NT2/D1 (cell line): ENCODE data around the gene KLHL15.
"Not testable (repeated sequence)": the region's sequence is repeated elsewhere in the genome, so short reads cannot be mapped to it uniquely, and the experiment has no call there.

Experiments
- DNase-seq: peaks from one replicate; pipeline ENCODE4 v3.0.0-alpha.2; 2011; ENCODE audit warnings: low read depth, low spot score
- H3K27me3 ChIP-seq: 2 replicates; pipeline ENCODE4 v1.6.0; 2011; ENCODE audit warnings: mild to moderate bottlenecking; ENCODE audit not compliant: insufficient read length, insufficient read depth
- H3K36me3 ChIP-seq: 2 replicates; pipeline ENCODE4 v1.6.1; 2011; ENCODE audit warnings: mild to moderate bottlenecking, low read length, mixed read lengths; ENCODE audit not compliant: insufficient read depth, insufficient read length
- H3K4me1 ChIP-seq: 2 replicates; pipeline ENCODE4 v1.5.1; 2011; ENCODE audit not compliant: insufficient read depth, insufficient read length
- H3K4me3 ChIP-seq: 2 replicates; pipeline ENCODE4 v1.5.1; 2011; ENCODE audit warnings: low read depth; ENCODE audit not compliant: insufficient read length
- H3K9ac ChIP-seq: 2 replicates; pipeline ENCODE4 v1.6.0; 2011; ENCODE audit warnings: low read depth; ENCODE audit not compliant: insufficient read length
- H3K9me3 ChIP-seq: 2 replicates; pipeline ENCODE4 v1.5.1; 2011; ENCODE audit warnings: mild to moderate bottlenecking, low read length; ENCODE audit not compliant: insufficient read depth
- SUZ12 ChIP-seq: IDR thresholded peaks from 2 replicates; pipeline ENCODE4 v1.6.1; 2011; ENCODE audit not compliant: insufficient read length, insufficient read depth; ENCODE audit errors: extremely low read depth
- YY1 ChIP-seq: IDR thresholded peaks from 2 replicates; pipeline ENCODE4 v1.6.1; 2011; ENCODE audit not compliant: insufficient read length, insufficient read depth
- ZNF274 ChIP-seq: IDR thresholded peaks from 2 replicates; pipeline ENCODE4 v1.6.1; 2011; ENCODE audit warnings: mild to moderate bottlenecking, low read depth, low read length

The KLHL15 gene

DNA sequence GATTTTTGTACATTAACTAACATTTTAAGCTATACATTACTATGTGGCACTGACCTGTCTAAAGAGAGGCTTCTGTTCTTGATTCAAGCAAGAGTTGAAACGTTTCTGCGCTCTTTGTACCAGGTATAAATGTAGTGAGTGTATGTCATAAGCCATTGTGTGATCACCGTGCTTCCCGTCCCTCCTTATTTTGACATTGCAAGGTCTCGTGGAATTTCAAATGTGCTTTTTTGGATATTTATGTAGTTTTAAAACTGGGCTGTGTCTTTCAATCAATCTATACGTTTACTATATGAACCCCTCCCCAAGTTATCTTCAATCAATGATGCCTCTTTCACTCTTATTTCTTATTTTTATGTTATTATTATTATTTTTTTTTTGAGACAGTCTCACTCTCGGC, at the start of gene KLHL15:
KLHL15 (minus strand) TSS at position 101 of the 400 bp plus-strand sequence. CDS start 20,493 bp downstream, outside the sequence.
- Histone ChIP-seq H3K9ac (peak within 1 kb of the TSS; percentile 90), H3K36me3 (peaks cover 6% of the 10 kb centered on the region), H3K4me3 (peak within 1 kb of the TSS; percentile 74), H3K27me3 (no peaks in the 10 kb centered on the region), H3K4me1 (no peaks in the 10 kb centered on the region), H3K9me3 (no peaks in the 10 kb centered on the region)
- no peak for DNase-seq
- no peak for TF ChIP-seq ZNF274
- no peak for TF ChIP-seq YY1
- no peak for TF ChIP-seq SUZ12

DNA sequence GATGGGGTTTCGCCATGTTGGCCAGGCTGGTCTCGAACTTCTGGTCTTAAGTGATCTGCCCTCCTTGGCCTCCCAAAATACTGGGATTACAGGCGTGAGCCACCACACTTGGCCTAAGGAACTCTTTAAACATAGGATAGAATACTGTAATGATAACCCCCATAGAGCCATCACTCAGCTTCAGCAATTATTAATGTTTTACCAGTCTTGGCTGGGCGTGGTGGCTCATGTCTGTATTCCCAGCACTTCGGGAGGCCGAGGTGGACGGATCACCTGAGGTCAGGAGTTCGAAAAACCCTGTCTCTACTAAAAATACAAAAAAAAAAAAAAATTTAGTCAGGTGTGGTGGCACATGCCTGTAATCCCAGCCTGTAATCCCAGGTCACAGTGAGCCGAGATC, 42.9 kb upstream of the KLHL15 start:
- Histone ChIP-seq H3K9me3 (no peaks in the 10 kb centered on the region), H3K4me3 (no peak overlapping the region), H3K27me3 (no peaks in the 10 kb centered on the region), H3K9ac (no peak overlapping the region), H3K36me3 (peaks cover 89% of the 10 kb centered on the region), H3K4me1 (no peaks in the 10 kb centered on the region)
- no peak for DNase-seq
- TF ChIP-seq ZNF274 (no peak), SUZ12 (no peak), YY1 (no peak)

GRCh38 chrX:24063488-24063887, 36.5 kb upstream of the KLHL15 start:
- H3K4me1 ChIP-seq: no peaks in the 10 kb centered on the region
- TF ChIP-seq YY1: no peak
- no peak for TF ChIP-seq ZNF274
- no peak for TF ChIP-seq SUZ12
- H3K9ac ChIP-seq: no peak overlapping the region
- H3K9me3 ChIP-seq: no peaks in the 10 kb centered on the region
- H3K36me3 ChIP-seq: peaks cover 82% of the 10 kb centered on the region
- no peak for DNase-seq
- H3K4me3 ChIP-seq: no peak overlapping the region
- H3K27me3 ChIP-seq: no peaks in the 10 kb centered on the region

DNA sequence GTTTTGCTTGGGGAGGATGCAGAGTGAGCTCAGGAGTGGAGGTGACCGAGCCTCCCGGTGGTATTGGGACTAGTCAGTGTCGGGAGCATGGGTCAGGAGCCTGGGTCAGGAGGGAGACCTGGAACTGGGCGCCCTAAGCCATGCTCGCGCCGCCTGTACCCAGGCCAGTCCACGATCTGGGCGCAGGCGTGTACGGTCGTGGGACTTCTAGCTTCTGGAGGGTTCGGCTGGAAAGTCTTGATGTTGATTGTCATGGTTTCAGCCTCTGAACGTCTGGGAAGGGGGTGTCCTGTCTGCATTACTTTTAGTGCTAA, 28.0 kb upstream of the KLHL15 start:
- no peak for TF ChIP-seq SUZ12
- TF ChIP-seq ZNF274: no peak
- TF ChIP-seq YY1: no peak
- no peaks in the 10 kb centered on the region for H3K4me1 ChIP-seq
- no peak overlapping the region for H3K9ac ChIP-seq
- no peaks in the 10 kb centered on the region for H3K27me3 ChIP-seq
- H3K4me3 ChIP-seq: no peak overlapping the region
- H3K36me3 ChIP-seq: peaks cover 30% of the 10 kb centered on the region
- no peak for DNase-seq
- no peaks in the 10 kb centered on the region for H3K9me3 ChIP-seq

DNA sequence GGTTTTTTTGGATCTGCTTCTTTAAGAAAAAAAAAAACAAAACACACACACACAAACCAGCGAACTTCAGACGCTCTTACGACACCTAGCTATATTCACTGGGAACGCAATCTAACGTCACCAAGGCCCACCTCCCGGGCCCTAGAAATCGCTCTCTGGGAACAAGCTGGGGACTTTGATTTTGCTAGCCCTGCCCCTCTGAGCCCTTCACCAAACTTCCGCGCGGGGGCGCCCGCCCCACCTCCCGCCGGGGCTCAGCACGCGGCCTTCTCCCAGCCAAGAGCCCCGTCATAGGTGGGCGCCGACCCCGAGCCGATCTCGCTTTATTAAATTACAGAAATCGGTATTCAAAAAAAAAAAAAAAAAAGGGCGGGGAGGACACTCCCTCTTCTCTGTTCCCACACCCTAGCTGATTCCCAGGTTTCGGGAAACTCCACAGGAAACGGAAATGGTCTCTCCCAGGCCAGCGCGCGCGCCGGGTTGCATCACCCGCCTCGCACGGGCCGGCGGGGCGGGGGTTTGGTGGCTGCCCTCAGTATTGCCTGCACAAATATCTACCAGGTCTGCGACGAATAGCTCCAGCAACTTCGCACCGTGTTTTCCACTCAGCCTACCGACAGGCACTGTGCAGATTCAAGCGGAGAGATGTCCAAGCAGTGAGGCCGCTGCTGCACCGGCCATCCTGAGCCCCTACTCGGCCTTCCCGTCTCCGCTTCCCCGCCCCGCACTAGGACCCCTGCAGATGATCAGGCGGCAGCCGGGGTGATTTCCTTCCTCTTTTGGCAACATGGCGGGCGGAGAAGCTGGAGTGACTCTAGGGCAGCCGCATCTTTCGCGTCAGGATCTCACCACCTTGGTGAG, 27.4 kb upstream of the KLHL15 start, which contains the start of gene EIF2S3:
EIF2S3 (plus strand) TSS at position 775 of the 861 bp plus-strand sequence; CDS start at position 788, 13 bp downstream.
- H3K9me3 ChIP-seq: no peaks in the 10 kb centered on the region
- peak; percentile 91 for DNase-seq
- H3K27me3 ChIP-seq: no peaks in the 10 kb centered on the region
- H3K4me1 ChIP-seq: no peaks in the 10 kb centered on the region
- TF ChIP-seq ZNF274: no peak
- TF ChIP-seq SUZ12: no peak
- TF ChIP-seq YY1: peak; percentile 75
- no peak within 1 kb of the TSS for H3K9ac ChIP-seq
- peaks cover 24% of the 10 kb centered on the region for H3K36me3 ChIP-seq
- H3K4me3 ChIP-seq: no peak within 1 kb of the TSS

GRCh38 chrX:24050522-24051318, 23.7 kb upstream of the KLHL15 start:
- not testable (repeated sequence) for H3K4me3 ChIP-seq, H3K36me3 ChIP-seq, H3K9me3 ChIP-seq, DNase-seq, H3K4me1 ChIP-seq, H3K9ac ChIP-seq, H3K27me3 ChIP-seq

DNA sequence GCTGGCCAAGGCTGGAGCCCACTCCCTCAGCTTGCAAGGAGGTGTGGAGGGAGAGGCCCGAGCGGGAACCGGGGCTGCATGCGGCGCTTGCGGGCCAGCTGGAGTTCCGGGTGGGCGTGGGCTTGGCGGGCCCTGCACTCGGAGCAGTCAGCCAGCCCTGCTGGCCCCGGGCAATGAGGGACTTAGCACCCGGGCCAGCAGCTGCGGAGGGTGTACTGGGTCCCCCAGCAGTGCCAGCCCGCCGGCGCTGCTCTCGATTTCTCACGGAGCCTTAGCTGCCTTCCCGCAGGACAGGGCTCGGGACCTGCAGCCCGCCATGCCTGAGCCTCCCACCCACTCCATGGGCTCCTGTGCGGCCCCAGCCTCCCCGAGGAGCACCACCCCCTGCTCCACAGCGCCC, 22.7 kb upstream of the KLHL15 start:
- DNase-seq, H3K36me3 ChIP-seq, H3K27me3 ChIP-seq, H3K4me1 ChIP-seq, H3K9me3 ChIP-seq, H3K4me3 ChIP-seq, H3K9ac ChIP-seq: not testable (repeated sequence)

- not testable (repeated sequence) for H3K4me1 ChIP-seq, H3K4me3 ChIP-seq, H3K9me3 ChIP-seq, H3K9ac ChIP-seq, H3K36me3 ChIP-seq, DNase-seq, H3K27me3 ChIP-seq
Observed at GRCh38 chrX:24046060-24046459, 19.1 kb upstream of the KLHL15 start.
